Endothelial cell (in vitro differentiated cells): Measurements from ENCODE around the gene BTBD16. TPM values are rescaled to one million over a fixed set of nuclear protein-coding genes. Genes with fewer than 3 reads are reported as not detected.

Experiments used
- DNase-seq: peaks from one replicate; pipeline ENCODE4 v3.0.0; 2021; ENCODE audit warnings: low spot score
- H3K27ac Mint-ChIP-seq: one replicate; pipeline ENCODE4 v1.8.0; 2021; ENCODE audit warnings: mixed read lengths, inconsistent platforms; ENCODE audit not compliant: unreplicated experiment
- H3K27me3 Mint-ChIP-seq: one replicate; pipeline ENCODE4 v1.8.0; 2021; ENCODE audit warnings: mild to moderate bottlenecking, moderate library complexity, mixed read lengths, inconsistent platforms; ENCODE audit not compliant: unreplicated experiment
- H3K36me3 Mint-ChIP-seq: one replicate; pipeline ENCODE4 v1.8.0; 2021; ENCODE audit warnings: mild to moderate bottlenecking, low read depth, mixed read lengths, inconsistent platforms; ENCODE audit not compliant: unreplicated experiment
- H3K4me1 Mint-ChIP-seq: one replicate; pipeline ENCODE4 v1.8.0; 2021; ENCODE audit warnings: mild to moderate bottlenecking, mixed read lengths, inconsistent platforms; ENCODE audit not compliant: unreplicated experiment
- H3K4me3 Mint-ChIP-seq: one replicate; pipeline ENCODE4 v1.8.0; 2021; ENCODE audit warnings: mild to moderate bottlenecking, mixed read lengths, inconsistent platforms; ENCODE audit not compliant: unreplicated experiment
- H3K9me3 Mint-ChIP-seq: one replicate; pipeline ENCODE4 v1.8.0; 2021; ENCODE audit warnings: mixed read lengths, inconsistent platforms; ENCODE audit not compliant: unreplicated experiment
- CTCF ChIP-seq: fragments of 200-600 bp; sonication (generic); IDR thresholded peaks from one replicate; pipeline ENCODE4 v1.5.0; 2021; ENCODE audit warnings: antibody characterized with exemption; ENCODE audit not compliant: unreplicated experiment
- total RNA-seq: library from RNA; stranded (reverse); fragmentation: NEBNext Ultra II Directional; extraction: Animal tissue kit (Norgen Biotek cat#: 25700); gene quantifications from one replicate; pipeline ENCODE4 v1.2.1, GENCODE V29; 2021; ENCODE audit not compliant: unreplicated experiment

BTBD16 gene
- total RNA-seq, 1 donor from 2014 or later = 0.23 TPM

GRCh38 chr10:122246830-122247520 is 24.1 kb upstream of the BTBD16 start:
- Mint-ChIP-seq H3K9me3 (no peaks in the 10 kb centered on the region), H3K27ac (no peak overlapping the region), H3K27me3 (peaks cover 10% of the 10 kb centered on the region), H3K4me1 (peaks cover 2% of the 10 kb centered on the region), H3K4me3 (no peak overlapping the region), H3K36me3 (peaks cover 27% of the 10 kb centered on the region)
- DNase-seq = no peak
- TF ChIP-seq CTCF = no peak

- no peak overlapping the region for H3K27ac Mint-ChIP-seq
- peaks cover 2% of the 10 kb centered on the region for H3K4me1 Mint-ChIP-seq
- no peak for TF ChIP-seq CTCF
- H3K4me3 Mint-ChIP-seq = no peak overlapping the region
- peaks cover 27% of the 10 kb centered on the region for H3K36me3 Mint-ChIP-seq
- peaks cover 9% of the 10 kb centered on the region for H3K27me3 Mint-ChIP-seq
- H3K9me3 Mint-ChIP-seq = no peaks in the 10 kb centered on the region
- DNase-seq = no peak
Measured at GRCh38 chr10:122248356-122249302, 22.5 kb upstream of the BTBD16 start.

- TF ChIP-seq CTCF = no peak
- Mint-ChIP-seq H3K4me3 (no peak overlapping the region), H3K36me3 (peaks cover 27% of the 10 kb centered on the region), H3K27me3 (peaks cover 9% of the 10 kb centered on the region), H3K27ac (no peak overlapping the region), H3K9me3 (no peaks in the 10 kb centered on the region), H3K4me1 (peaks cover 2% of the 10 kb centered on the region)
- no peak for DNase-seq
Measured at GRCh38 chr10:122249303-122249850, 21.7 kb upstream of the BTBD16 start.

- H3K4me1 Mint-ChIP-seq = no peaks in the 10 kb centered on the region
- H3K27me3 Mint-ChIP-seq = peaks cover 9% of the 10 kb centered on the region
Measured at GRCh38 chr10:122249991-122250750, 20.9 kb upstream of the BTBD16 start.

More at GRCh38 chr10:122249991-122250750, 20.9 kb upstream of the BTBD16 start:
- H3K4me3 Mint-ChIP-seq = no peak overlapping the region
- no peak for TF ChIP-seq CTCF
- H3K27ac Mint-ChIP-seq = no peak overlapping the region
- DNase-seq = no peak
- H3K9me3 Mint-ChIP-seq = no peaks in the 10 kb centered on the region
- H3K36me3 Mint-ChIP-seq = peaks cover 27% of the 10 kb centered on the region
